Medulla oblongata (tissue), 1 donor: ENCODE measurements around the gene DUSP9.

Experiments
- DNase-seq: peaks from one replicate; pipeline ENCODE4 v3.0.0-alpha.2; 2015; ENCODE audit errors: extremely low spot score

Gene DUSP9

GRCh38 chrX:153647461-153648357 is 706 bp downstream of the DUSP9 start:
- DNase-seq: no peak

GRCh38 chrX:153648358-153649177 is 1.6 kb downstream of the DUSP9 start:
- DNase-seq: no peak

GRCh38 chrX:153649178-153649914 is 2.3 kb downstream of the DUSP9 start:
- peak; percentile 16 for DNase-seq

- DNase-seq: no peak
Observed at GRCh38 chrX:153649915-153650782, 3.1 kb downstream of the DUSP9 start.

- DNase-seq: no peak
Observed at GRCh38 chrX:153650959-153651358, 4.0 kb downstream of the DUSP9 start.

DNA sequence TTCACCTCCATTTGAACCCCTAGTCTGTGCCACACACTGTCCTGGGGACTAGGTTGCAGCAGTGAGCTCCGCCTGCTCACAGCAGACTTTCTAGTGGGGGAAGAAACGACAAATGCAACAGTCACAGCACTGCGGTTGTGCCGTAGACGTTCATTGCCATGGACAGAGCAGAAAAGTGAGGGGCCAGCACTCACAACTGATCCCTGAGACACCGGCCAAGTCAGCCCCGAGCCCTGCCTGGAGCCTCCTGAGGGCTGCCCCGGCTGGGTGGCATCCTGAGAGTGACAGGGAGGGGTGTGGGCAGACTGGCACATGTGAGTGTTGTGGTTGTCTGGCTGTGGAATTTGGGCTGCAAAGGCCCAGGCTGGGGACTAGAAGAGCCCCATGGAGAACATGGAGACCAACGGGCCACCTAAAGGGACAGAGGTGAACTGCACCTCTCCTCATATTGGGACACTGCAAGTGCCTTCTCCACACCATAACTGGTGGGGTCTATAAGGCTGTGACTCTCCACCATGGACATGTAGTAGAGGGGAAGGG is 4.6 kb downstream of the DUSP9 start:
- no peak for DNase-seq

- DNase-seq: no peak
Observed at GRCh38 chrX:153653556-153653955, 6.6 kb downstream of the DUSP9 start.

GRCh38 chrX:153657161-153657560 is 10.2 kb downstream of the DUSP9 start:
- no peak for DNase-seq

- DNase-seq: no peak
Observed at GRCh38 chrX:153659268-153659667, 12.3 kb downstream of the DUSP9 start.

GRCh38 chrX:153662266-153662665 is 15.3 kb downstream of the DUSP9 start:
- peak; percentile 11 for DNase-seq

GRCh38 chrX:153665726-153666306 is 18.8 kb downstream of the DUSP9 start:
- DNase-seq: no peak

GRCh38 chrX:153667281-153667955 is 20.4 kb downstream of the DUSP9 start:
- no peak for DNase-seq

- peak; percentile 88 for DNase-seq
Observed at GRCh38 chrX:153667956-153668396, 21.0 kb downstream of the DUSP9 start.

GRCh38 chrX:153668423-153669173 is 21.6 kb downstream of the DUSP9 start:
- no peak for DNase-seq

GRCh38 chrX:153669174-153669890 is 22.3 kb downstream of the DUSP9 start:
- DNase-seq: no peak

- no peak for DNase-seq
Observed at GRCh38 chrX:153669901-153670731, 23.1 kb downstream of the DUSP9 start.
